ENCODE data around the gene AGT.

AGT gene

GRCh38 chr1:230713915-230714764, at the start of gene AGT:
Gene AGT, minus strand, starts transcription at chr1:230714122. Its CDS starts 3,299 bp downstream, at chr1:230710823.
- no peak for DNase-seq

- DNase-seq, result no peak
These were observed 47.7 kb upstream of the AGT start for GRCh38 chr1:230761443-230762167.

DNA sequence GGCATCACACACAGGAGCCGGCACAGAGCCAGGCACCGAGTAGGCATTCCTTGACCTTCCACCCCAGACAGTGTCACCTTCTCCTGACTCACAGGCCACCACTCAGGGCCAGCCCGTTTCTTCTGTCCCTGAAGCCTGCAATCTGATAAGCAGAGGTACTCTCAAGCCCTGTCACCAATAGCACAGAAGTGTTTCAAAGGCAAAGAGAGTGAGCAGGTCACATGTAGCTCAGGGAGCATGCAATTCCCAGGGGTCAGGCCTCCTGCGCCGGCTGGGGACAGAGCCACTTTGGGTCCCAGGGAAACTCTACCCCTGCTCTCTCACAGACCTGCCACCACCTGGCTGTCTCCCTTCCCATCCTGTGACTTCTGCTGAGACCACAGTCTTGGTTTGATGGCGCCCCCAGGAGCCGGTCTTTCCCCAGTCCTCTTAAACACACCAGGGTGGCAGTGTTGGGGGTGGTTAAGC, 46.5 kb upstream of the AGT start:
- no peak for DNase-seq

DNA sequence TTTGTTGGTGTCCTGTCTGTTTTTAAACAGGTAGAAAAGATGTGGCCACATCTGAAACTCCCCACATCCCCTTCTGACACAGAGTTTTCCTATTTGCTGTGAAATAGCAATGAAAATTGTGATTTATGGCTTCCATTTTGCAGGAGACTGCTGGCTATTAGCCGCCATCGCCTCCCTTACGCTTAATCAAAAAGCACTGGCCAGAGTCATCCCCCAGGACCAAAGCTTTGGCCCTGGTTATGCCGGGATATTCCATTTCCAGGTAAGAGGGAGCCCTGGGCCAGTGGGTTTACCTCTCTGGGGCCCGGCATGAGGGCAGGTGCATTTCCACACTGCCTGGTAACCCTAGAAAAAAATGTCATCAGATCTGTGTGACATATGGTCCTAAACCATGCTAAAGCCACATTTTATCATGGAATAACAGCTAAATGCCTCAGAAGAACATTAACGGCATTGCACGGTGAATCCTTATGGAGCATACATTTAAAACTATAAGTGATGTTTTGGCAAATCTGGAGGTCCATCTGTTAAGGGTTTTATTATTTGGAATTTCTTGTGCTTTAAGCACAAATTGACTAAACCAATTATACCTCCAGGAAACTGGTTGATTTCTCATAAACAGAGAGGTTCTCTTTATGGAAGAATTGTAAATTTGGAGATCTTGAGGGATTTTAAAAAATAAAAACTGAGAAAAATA, 45.6 kb upstream of the AGT start:
- no peak for DNase-seq

DNA sequence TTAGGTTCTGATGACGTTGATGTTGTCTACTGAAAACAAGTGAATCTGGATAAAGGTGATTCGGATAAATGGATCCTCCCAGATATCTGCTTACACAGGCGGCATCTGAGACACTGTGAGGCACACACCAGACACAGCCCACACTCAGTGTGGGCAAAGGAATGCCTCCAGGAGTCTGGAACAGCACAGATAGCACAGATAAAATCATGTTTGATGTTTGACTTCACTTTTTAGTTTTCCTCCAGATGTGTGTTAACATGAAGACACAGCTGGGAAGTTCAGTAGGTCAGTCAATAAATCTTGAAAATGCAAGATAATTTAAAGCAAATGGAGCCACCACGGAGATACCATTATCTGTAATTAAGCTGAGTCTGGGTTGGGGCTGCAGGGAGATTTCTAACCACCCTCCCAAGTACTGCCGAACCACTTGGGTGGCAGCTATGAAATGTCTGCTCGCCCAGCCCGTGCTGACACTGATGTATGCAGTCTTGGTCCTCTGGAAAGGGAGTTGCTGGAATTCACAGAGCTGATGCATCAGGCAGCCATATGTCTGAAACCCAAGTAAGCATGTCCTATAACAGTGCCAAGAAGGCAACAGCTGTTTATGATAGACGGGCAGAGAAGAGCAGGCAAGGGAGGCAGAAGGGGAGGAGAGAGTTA, 44.9 kb upstream of the AGT start:
- no peak for DNase-seq

- DNase-seq, result no peak
These were observed 44.2 kb upstream of the AGT start for GRCh38 chr1:230757856-230758708.

- DNase-seq, result no peak
These were observed 40.9 kb upstream of the AGT start for GRCh38 chr1:230754796-230755195.

DNA sequence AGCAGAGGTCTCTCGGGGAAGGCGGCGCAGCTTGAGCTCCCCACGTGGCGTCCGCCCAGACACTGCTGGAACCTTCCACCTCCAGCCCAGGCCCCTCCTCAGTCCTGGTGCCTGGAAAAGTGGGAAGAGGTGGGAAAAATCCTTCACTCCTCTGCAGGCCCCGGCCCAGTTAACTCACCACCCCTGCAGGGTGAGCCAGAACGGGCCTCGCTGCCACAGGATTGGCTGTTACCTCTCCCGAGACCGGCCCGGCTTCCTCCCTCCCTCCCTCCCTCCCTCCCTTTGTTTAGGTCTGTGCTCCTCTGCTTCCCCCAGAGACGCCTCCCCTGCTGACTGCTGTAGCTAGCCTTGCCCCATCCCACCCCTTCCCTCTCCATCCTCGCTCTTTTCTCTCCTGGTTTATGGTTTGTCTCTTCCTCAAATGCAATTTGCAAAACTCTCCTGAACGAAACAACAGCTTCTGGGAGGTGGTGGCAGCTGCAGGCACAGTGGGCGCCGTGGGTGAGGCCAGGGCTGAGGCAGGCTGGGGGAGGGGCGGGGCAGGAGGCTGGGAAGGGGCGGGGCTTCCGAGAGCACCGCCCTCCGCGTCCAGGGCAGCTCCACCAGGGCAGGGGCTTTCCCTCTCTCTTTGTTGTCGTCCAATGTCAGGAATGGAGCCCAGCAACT, 39.8 kb upstream of the AGT start:
- peak; percentile 37 for DNase-seq

DNA sequence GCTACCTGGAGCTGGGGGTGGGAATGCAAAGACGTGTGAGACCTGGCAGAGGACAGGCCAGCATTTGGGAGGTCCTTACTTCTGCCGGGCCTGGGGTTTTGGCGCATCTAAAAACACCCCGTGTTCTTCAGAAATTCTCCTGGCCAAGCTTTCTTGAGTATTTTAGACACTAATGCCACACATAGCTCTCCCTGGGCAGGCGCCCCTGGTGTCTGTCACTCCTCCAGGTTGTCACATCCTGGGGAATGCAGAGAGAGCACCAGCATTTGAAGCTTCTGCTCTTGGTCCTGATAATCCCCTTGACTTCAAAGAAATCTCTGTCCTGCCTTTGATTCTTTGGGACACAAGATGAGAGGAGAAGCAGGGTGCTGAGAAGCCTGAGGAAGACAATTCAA, 39.3 kb upstream of the AGT start:
- no peak for DNase-seq

DNA sequence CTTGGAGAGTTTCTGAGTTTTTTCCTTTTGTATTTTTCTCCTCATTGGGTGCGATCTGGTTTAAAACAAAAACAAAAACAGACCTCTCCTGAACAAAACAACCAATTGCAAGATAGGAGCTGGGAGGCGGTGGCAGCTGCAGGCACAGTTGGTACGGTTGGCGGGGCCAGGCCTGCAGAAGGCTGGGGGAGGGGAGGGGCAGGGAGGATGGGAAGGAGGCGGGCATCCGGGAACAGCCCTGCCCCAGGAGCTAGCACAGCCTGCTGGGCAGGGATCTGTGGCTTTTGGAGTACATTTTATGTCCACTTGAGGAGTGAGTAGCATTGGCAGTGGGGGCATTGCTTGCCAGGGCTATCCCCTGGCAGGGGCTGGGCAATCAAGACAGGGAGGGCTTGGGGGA, 38.5 kb upstream of the AGT start:
- no peak for DNase-seq

- DNase-seq, result no peak
These were observed 37.2 kb upstream of the AGT start for GRCh38 chr1:230750986-230751625.

GRCh38 chr1:230750576-230750975, 36.7 kb upstream of the AGT start:
- no peak for DNase-seq

- no peak for DNase-seq
These were observed 35.7 kb upstream of the AGT start for GRCh38 chr1:230749635-230750034.

DNA sequence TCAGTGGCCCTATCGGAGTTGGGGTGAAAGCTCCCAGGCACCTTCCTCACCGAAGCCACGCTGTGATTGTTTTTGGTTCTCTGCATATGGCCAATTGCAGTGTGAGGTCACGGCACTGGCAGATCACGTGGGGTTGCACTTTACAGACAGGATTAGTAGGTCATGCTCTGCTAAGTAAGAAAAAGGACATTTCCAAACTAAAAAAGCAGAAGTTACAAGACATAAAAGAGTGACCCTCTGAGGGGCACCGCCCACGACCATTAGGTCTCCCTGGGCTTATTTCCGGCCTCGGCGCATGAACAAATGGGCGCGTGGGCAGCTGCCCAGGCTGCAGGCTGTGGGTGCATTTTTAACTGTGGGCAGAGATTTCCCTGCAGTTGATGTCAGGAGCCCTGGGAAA, 35.2 kb upstream of the AGT start:
- DNase-seq, result no peak

DNA sequence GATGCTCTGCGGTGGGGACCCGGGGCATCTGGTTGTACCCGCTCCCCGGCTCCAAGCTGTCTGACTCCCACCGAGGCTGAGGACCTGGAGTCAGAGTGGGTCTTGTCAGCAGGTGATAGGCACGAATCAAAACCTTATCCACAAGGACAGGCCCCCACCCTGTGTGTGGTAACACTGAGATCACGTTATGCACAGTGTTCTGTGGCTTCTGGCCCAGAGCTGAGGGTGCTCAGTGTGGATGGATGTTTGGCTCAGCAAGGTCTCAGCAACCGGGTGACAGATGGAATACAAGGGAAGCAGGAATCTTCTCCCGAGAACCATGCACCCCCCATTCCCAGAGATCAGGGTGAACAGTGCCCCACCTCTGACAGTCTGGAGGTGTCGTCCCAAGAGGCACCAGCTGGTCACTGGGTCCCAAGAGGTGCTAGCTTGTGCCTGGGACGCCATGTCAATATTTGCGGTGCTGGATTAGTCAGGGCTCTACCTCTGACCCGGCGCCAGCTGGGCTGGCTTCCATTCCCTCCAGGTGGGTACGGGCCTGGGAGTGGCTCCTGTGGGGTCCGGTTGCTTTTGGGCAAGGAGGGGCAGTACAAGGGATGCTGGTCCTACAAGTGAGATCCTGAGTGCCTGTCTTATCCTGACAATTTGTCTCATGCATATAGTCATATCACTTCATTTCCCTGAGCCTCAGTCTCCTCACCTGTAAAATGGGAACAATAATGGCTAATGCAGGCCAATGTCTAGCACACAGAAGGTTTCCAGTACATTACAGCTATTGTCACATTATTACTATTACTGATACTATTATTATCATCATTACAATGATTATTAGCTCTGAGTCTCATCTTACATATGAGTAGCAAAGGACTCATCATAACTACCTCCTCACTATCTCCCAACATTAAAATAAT, 34.2 kb upstream of the AGT start:
- no peak for DNase-seq

DNA sequence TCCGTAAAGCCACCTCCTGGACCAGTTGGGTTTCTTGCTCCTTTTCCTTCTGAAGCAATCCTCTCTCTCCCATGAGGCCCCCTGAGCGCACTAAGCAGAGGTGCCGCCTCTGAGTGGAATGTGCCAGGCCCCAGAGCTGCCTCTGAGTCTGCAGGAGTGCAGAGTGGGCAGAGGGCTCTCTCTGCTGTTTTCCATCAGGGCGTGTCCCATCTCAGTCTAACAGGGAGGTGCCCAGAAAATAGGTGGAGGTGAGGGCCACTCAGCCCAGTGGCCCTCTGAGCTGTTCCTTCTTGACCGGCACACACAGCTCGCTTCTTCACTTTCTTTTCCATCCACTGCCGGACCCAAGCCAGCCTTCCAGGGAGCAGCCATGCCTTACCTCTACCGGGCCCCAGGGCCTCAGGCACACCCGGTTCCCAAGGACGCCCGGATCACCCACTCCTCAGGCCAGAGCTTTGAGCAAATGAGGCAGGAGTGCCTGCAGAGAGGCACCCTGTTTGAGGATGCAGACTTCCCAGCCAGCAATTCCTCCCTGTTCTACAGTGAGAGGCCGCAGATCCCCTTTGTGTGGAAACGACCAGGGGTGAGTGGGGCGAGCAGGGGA, 33.3 kb upstream of the AGT start, which contains the start of gene CAPN9:
CAPN9 (plus strand) TSS at position 262 of the 604 bp plus-strand sequence; CDS start at position 371, 109 bp downstream.
- no peak for DNase-seq

DNA sequence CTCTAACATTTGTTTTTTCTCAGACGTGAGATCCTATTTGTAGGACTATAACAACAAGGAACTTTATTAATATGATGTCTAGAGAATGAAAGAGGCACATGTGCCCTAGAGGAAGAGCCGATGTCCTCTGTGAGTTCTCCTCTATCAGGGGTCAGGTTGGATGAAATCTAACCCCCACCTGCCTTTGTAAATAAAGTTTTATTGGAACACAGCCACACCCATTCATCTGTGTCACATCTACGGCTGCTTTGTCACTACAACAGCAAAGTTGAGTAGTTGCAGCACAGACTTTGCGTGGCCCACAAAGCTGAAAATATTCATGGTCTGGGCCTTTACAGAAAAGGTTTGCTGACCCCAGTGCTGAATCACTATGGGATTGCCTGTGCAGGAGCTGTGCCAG, 32.7 kb upstream of the AGT start:
- DNase-seq, result no peak

GRCh38 chr1:230745071-230745470, 31.1 kb upstream of the AGT start:
- no peak for DNase-seq

DNA sequence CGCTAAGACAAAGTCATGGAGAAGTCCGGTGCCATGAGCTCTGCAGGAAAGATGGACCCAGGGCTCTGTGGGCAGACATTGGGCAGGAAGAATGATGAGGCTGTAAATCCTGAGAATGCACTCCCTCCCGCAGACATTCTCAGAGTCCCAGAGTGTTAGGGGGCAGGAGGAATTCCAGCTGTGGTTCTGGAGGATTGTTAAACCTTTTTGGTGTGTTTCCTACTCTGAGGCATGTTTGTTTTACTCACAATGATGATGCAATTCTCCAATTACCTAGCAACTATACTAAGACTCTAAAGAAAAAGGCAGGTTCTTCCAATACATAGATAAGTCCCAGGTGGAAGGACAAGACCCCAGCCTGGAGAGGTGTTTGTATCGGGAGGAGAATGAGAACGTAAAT, 30.5 kb upstream of the AGT start:
- no peak for DNase-seq

Data from CD4-positive, alpha-beta T cell treated with Interleukin-10 for 1 hour (primary cell).